Trophoblast cell (in vitro differentiated cells and primary cell): Measurements from ENCODE around the gene COMMD1.

Source experiments
- DNase-seq, 2 donors: peaks; one replicate each; pipeline ENCODE4 v3.0.0-alpha.2; 2016
- H2AFZ ChIP-seq: 2 replicates; pipeline ENCODE4 v1.6.1; 2013; ENCODE audit warnings: low read length, moderate library complexity, mild to moderate bottlenecking; ENCODE audit not compliant: insufficient read depth, poor library complexity
- H2AK5ac ChIP-seq: 2 replicates; pipeline ENCODE4 v1.6.1; 2013; ENCODE audit warnings: mild to moderate bottlenecking, low read length
- H2BK120ac ChIP-seq: 2 replicates; pipeline ENCODE4 v1.6.1; 2013; ENCODE audit warnings: low read length, mild to moderate bottlenecking, moderate library complexity; ENCODE audit not compliant: insufficient read depth, poor library complexity
- H2BK12ac ChIP-seq: 2 replicates; pipeline ENCODE4 v1.6.1; 2013; ENCODE audit warnings: mild to moderate bottlenecking, low read length, moderate library complexity
- H2BK5ac ChIP-seq: 2 replicates; pipeline ENCODE4 v1.6.1; 2013; ENCODE audit warnings: low read length, low read depth, moderate library complexity, mild to moderate bottlenecking; ENCODE audit not compliant: poor library complexity
- H3K14ac ChIP-seq: 2 replicates; pipeline ENCODE4 v1.6.1; 2013; ENCODE audit warnings: mild to moderate bottlenecking, low read length
- H3K18ac ChIP-seq: 2 replicates; pipeline ENCODE4 v1.6.1; 2013; ENCODE audit warnings: mild to moderate bottlenecking, low read length
- H3K23ac ChIP-seq: 2 replicates; pipeline ENCODE4 v1.6.1; 2013; ENCODE audit warnings: low read length
- H3K27ac ChIP-seq: 2 replicates; pipeline ENCODE4 v1.5.1; 2013; ENCODE audit warnings: low read depth, mild to moderate bottlenecking, inconsistent platforms, low read length, moderate library complexity
- H3K27me3 ChIP-seq: 2 replicates; pipeline ENCODE4 v1.6.1; 2013; ENCODE audit warnings: inconsistent platforms, mild to moderate bottlenecking, low read length, moderate library complexity; ENCODE audit not compliant: insufficient read depth
- H3K36me3 ChIP-seq, 2 experiments: 1 replicate in 1 of 2; 2 replicates in 1 of 2; pipeline ENCODE4 v1.6.1; 2013; ENCODE audit warnings: low read length in 2 of 2, mild to moderate bottlenecking in 2 of 2, moderate library complexity in 1 of 2; ENCODE audit not compliant: insufficient read depth in 2 of 2, control insufficient read depth in 1 of 2
- H3K4ac ChIP-seq: 2 replicates; pipeline ENCODE4 v1.6.1; 2013; ENCODE audit warnings: low read depth, mild to moderate bottlenecking, low read length, moderate library complexity
- H3K4me1 ChIP-seq, 2 experiments: 1 replicate in 1 of 2; 2 replicates in 1 of 2; pipeline ENCODE4 v1.6.1; 2013; ENCODE audit warnings: low read length in 2 of 2, mild to moderate bottlenecking in 2 of 2, moderate library complexity in 1 of 2; ENCODE audit not compliant: insufficient read depth in 2 of 2, control insufficient read depth in 1 of 2
- H3K4me2 ChIP-seq: 2 replicates; pipeline ENCODE4 v1.6.1; 2013; ENCODE audit warnings: inconsistent platforms, mild to moderate bottlenecking, low read length, moderate library complexity
- H3K4me3 ChIP-seq: 2 replicates; pipeline ENCODE4 v1.5.1; 2013; ENCODE audit warnings: mild to moderate bottlenecking, low read depth, low read length, inconsistent platforms
- H3K79me1 ChIP-seq: one replicate; pipeline ENCODE4 v1.6.1; 2013; ENCODE audit warnings: low read length
- H3K79me2 ChIP-seq: 2 replicates; pipeline ENCODE4 v1.6.1; 2013; ENCODE audit warnings: low read length, mild to moderate bottlenecking; ENCODE audit not compliant: control insufficient read depth, insufficient read depth, poor library complexity
- H3K9ac ChIP-seq: 2 replicates; pipeline ENCODE4 v1.6.1; 2013; ENCODE audit warnings: mild to moderate bottlenecking, low read length
- H3K9me3 ChIP-seq: 2 replicates; pipeline ENCODE4 v1.6.1; 2013; ENCODE audit warnings: low read depth, mild to moderate bottlenecking, control low read depth, inconsistent platforms, low read length; ENCODE audit not compliant: insufficient read depth
- H4K12ac ChIP-seq: 2 replicates; pipeline ENCODE4 v1.6.1; 2013; ENCODE audit warnings: low read depth, mild to moderate bottlenecking, low read length, moderate library complexity
- H4K8ac ChIP-seq: 2 replicates; pipeline ENCODE4 v1.6.1; 2013; ENCODE audit warnings: low read depth, mild to moderate bottlenecking, low read length, moderate library complexity
- H4K91ac ChIP-seq: one replicate; pipeline ENCODE4 v1.6.1; 2013; ENCODE audit warnings: low read depth, mild to moderate bottlenecking, low read length, moderate library complexity
- WGBS: extraction: QIAGEN DNeasy Blood & Tissue Kit; methylation state at CpG from one replicate; pipeline ENCODE4 v1.1.7; 2013; ENCODE audit warnings: missing lambda C conversion rate; ENCODE audit not compliant: insufficient read length, insufficient coverage; ENCODE audit errors: extremely low coverage; 5-methylcytosine and 5-hydroxymethylcytosine counted together

Gene COMMD1

GRCh38 chr2:62029910-62030309 lies 124.4 kb downstream of the COMMD1 start:
- no peak overlapping the region for H4K8ac ChIP-seq
- peak; percentile 59 to 87 for DNase-seq
- H3K27ac ChIP-seq = peak overlapping the region; percentile 80
- H2AK5ac ChIP-seq = no peak overlapping the region
- peak overlapping the region; percentile 73 for H2BK5ac ChIP-seq
- peak overlapping the region; percentile 37 for H3K4me2 ChIP-seq
- H3K27me3 ChIP-seq = no peaks in the 10 kb centered on the region
- no CpG with 5 or more reads among the region's 3 CpGs for WGBS
- no peak overlapping the region for H3K23ac ChIP-seq
- H3K4me3 ChIP-seq = no peak overlapping the region
- peaks cover 2% of the 10 kb centered on the region for H3K79me2 ChIP-seq
- H3K79me1 ChIP-seq = peaks cover 4% of the 10 kb centered on the region
- H3K36me3 ChIP-seq = no peaks in the 10 kb centered on the region
- H3K4ac ChIP-seq = no peak overlapping the region
- peak overlapping the region; percentile 71 for H2BK12ac ChIP-seq
- no peak overlapping the region for H2AFZ ChIP-seq
- no peaks in the 10 kb centered on the region for H3K9me3 ChIP-seq
- peak overlapping the region; percentile 53 for H3K14ac ChIP-seq
- H4K12ac ChIP-seq = peak overlapping the region; percentile 60
- peak overlapping the region; percentile 91 for H2BK120ac ChIP-seq
- H3K18ac ChIP-seq = no peak overlapping the region
- no peak overlapping the region for H3K9ac ChIP-seq
- H3K4me1 ChIP-seq = peaks cover 4 to 9% of the 10 kb centered on the region in 2 experiments
- H4K91ac ChIP-seq = peak overlapping the region; percentile 72

- H2BK5ac ChIP-seq = no peak overlapping the region
- no peak overlapping the region for H4K12ac ChIP-seq
- H3K23ac ChIP-seq = no peak overlapping the region
- no peak overlapping the region for H3K9ac ChIP-seq
- no peak overlapping the region for H3K14ac ChIP-seq
- no peak overlapping the region for H2BK12ac ChIP-seq
- no peaks in the 10 kb centered on the region for H3K27me3 ChIP-seq
- peaks cover 4% of the 10 kb centered on the region for H3K79me1 ChIP-seq
- H3K4ac ChIP-seq = no peak overlapping the region
- H4K8ac ChIP-seq = no peak overlapping the region
- no peaks in the 10 kb centered on the region for H3K36me3 ChIP-seq
- peak overlapping the region; percentile 52 for H3K27ac ChIP-seq
- no peak overlapping the region for H4K91ac ChIP-seq
- H3K79me2 ChIP-seq = peaks cover 2% of the 10 kb centered on the region
- no peak overlapping the region for H3K4me3 ChIP-seq
- no peaks in the 10 kb centered on the region for H3K9me3 ChIP-seq
- H3K4me1 ChIP-seq = peaks cover 4 to 9% of the 10 kb centered on the region in 2 experiments
- DNase-seq = peak in 1 of 2 donors; percentile 66
- H2BK120ac ChIP-seq = no peak overlapping the region
- H2AK5ac ChIP-seq = no peak overlapping the region
- H3K4me2 ChIP-seq = no peak overlapping the region
- no peak overlapping the region for H2AFZ ChIP-seq
- no peak overlapping the region for H3K18ac ChIP-seq
Measured at GRCh38 chr2:62030902-62031301, 125.4 kb downstream of the COMMD1 start.

- Histone ChIP-seq H4K8ac (no peak overlapping the region), H4K12ac (no peak overlapping the region), H3K27me3 (no peaks in the 10 kb centered on the region), H3K4me2 (no peak overlapping the region), H2BK120ac (peak overlapping the region; percentile 29), H3K9ac (no peak overlapping the region), H2BK12ac (peak overlapping the region; percentile 2), H3K23ac (no peak overlapping the region), H3K14ac (no peak overlapping the region), H3K36me3 (no peaks in the 10 kb centered on the region), H3K4me3 (no peak overlapping the region), H2BK5ac (no peak overlapping the region), H4K91ac (peak overlapping the region; percentile 50), H3K4ac (no peak overlapping the region), H3K18ac (no peak overlapping the region), H3K79me2 (peaks cover 2% of the 10 kb centered on the region), H3K79me1 (peaks cover 4% of the 10 kb centered on the region), H3K9me3 (no peaks in the 10 kb centered on the region), H2AFZ (no peak overlapping the region), H3K4me1 (peaks cover 4 to 9% of the 10 kb centered on the region in 2 experiments), H2AK5ac (no peak overlapping the region), H3K27ac (no peak overlapping the region)
- WGBS = no CpG with 5 or more reads among the region's 5 CpGs
- DNase-seq = peak; percentile 78 to 89
Measured at GRCh38 chr2:62032096-62032495, 126.6 kb downstream of the COMMD1 start.

- no peak overlapping the region for H4K12ac ChIP-seq
- no peak overlapping the region for H3K4me3 ChIP-seq
- H2AK5ac ChIP-seq = no peak overlapping the region
- H3K4ac ChIP-seq = no peak overlapping the region
- no peak overlapping the region for H2BK120ac ChIP-seq
- H3K27me3 ChIP-seq = no peaks in the 10 kb centered on the region
- DNase-seq = no peak
- no peaks in the 10 kb centered on the region for H3K9me3 ChIP-seq
- H2BK5ac ChIP-seq = no peak overlapping the region
- H4K8ac ChIP-seq = no peak overlapping the region
- H2BK12ac ChIP-seq = no peak overlapping the region
- no peaks in the 10 kb centered on the region for H3K36me3 ChIP-seq
- peaks cover 2% of the 10 kb centered on the region for H3K79me2 ChIP-seq
- H4K91ac ChIP-seq = no peak overlapping the region
- H3K9ac ChIP-seq = no peak overlapping the region
- no peak overlapping the region for H3K23ac ChIP-seq
- no peak overlapping the region for H3K27ac ChIP-seq
- no peak overlapping the region for H3K14ac ChIP-seq
- H3K4me2 ChIP-seq = no peak overlapping the region
- H3K4me1 ChIP-seq = peaks cover 4 to 9% of the 10 kb centered on the region in 2 experiments
- peaks cover 4% of the 10 kb centered on the region for H3K79me1 ChIP-seq
- H3K18ac ChIP-seq = no peak overlapping the region
- no peak overlapping the region for H2AFZ ChIP-seq
Measured at GRCh38 chr2:62034715-62035114, 129.2 kb downstream of the COMMD1 start.
